NB4 (cell line): ENCODE data around the gene SLC25A15.

Experiments used
- DNase-seq: peaks from one replicate; pipeline ENCODE4 v3.0.0; 2010; ENCODE audit warnings: low read depth
- H3K4me3 ChIP-seq: one replicate; pipeline ENCODE4 v1.5.1; 2011; ENCODE audit warnings: mild to moderate bottlenecking, low read depth, low read length, moderate library complexity
- MAX ChIP-seq: IDR thresholded peaks from 2 replicates; pipeline ENCODE4 v1.6.1; 2011; ENCODE audit warnings: low read depth, low read length
- MYC ChIP-seq: IDR thresholded peaks from 2 replicates; pipeline ENCODE4 v1.6.1; 2011; ENCODE audit warnings: low read depth, low read length
- POLR2A ChIP-seq: IDR thresholded peaks from 2 replicates; pipeline ENCODE4 v1.6.1; 2011; ENCODE audit warnings: mild to moderate bottlenecking; ENCODE audit not compliant: insufficient read length; ENCODE audit errors: extremely low read depth
- TF ChIP-seq, protein P1 (sequence below): IDR thresholded peaks from one replicate; pipeline ENCODE4 v1.5.1; 2012; ENCODE audit warnings: low read depth, low read length

SLC25A15 gene

GRCh38 chr13:40812102-40812501 lies 22.7 kb downstream of the SLC25A15 start:
- DNase-seq: peak; percentile 24
- no peak overlapping the region for H3K4me3 ChIP-seq
- TF ChIP-seq MAX (no peak), MYC (no peak), POLR2A (no peak)
- TF ChIP-seq, protein P1, sequence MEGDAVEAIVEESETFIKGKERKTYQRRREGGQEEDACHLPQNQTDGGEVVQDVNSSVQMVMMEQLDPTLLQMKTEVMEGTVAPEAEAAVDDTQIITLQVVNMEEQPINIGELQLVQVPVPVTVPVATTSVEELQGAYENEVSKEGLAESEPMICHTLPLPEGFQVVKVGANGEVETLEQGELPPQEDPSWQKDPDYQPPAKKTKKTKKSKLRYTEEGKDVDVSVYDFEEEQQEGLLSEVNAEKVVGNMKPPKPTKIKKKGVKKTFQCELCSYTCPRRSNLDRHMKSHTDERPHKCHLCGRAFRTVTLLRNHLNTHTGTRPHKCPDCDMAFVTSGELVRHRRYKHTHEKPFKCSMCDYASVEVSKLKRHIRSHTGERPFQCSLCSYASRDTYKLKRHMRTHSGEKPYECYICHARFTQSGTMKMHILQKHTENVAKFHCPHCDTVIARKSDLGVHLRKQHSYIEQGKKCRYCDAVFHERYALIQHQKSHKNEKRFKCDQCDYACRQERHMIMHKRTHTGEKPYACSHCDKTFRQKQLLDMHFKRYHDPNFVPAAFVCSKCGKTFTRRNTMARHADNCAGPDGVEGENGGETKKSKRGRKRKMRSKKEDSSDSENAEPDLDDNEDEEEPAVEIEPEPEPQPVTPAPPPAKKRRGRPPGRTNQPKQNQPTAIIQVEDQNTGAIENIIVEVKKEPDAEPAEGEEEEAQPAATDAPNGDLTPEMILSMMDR: no peak

- no peak for TF ChIP-seq POLR2A
- no peak for TF ChIP-seq MYC
- TF ChIP-seq, protein P1: no peak
- TF ChIP-seq MAX: no peak
- DNase-seq: no peak
- no peak overlapping the region for H3K4me3 ChIP-seq
Observed at GRCh38 chr13:40812724-40813445, 23.5 kb downstream of the SLC25A15 start.

DNA sequence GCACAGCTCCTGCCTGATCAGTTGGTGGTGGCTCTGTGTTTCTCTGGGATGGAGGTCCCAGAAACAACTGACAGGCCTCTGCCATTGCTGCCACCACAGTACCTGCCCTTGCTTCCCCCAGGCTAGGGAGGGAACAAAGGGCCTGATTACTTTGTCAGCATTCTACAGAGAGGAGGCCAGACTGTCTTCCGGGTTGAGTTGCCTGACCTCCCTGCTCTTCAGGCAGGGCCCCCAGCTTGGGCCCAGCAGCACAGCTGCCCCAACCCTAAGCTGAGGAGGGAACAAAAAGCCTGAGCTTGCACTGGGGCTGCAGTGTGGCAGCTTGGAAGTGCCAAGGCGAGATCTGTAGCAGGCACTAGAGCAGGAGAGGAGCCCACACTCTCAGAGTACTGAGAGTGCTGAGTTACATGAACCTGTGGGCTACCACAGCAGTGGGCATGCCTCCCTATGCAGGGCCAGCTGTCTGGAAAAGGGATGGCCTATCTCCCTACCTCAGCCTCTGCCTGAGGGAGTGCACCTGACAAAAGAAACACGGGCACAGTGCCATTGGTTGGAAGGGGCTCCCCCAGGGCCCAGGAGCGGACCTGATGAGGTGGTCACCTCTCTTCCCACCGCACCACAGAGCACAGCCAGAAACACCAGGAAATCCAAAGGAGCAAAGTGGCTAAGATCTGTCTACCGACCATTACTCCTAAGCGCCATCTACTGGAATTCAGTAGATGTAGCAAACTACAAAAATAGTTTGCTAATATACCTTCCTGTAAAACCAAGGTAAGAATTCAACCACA lies 24.4 kb downstream of the SLC25A15 start:
- H3K4me3 ChIP-seq: no peak overlapping the region
- TF ChIP-seq, protein P1: peak; percentile 73
- no peak for TF ChIP-seq POLR2A
- peak; percentile 63 for DNase-seq

GRCh38 chr13:40814803-40815202 lies 25.4 kb downstream of the SLC25A15 start:
- no peak overlapping the region for H3K4me3 ChIP-seq
- no peak for DNase-seq
- no peak for TF ChIP-seq MYC
- TF ChIP-seq POLR2A: no peak
- TF ChIP-seq, protein P1: no peak
- TF ChIP-seq MAX: no peak

- H3K4me3 ChIP-seq: no peak overlapping the region
- TF ChIP-seq POLR2A (no peak), MYC (no peak), MAX (no peak)
- TF ChIP-seq, protein P1: no peak
- no peak for DNase-seq
Observed at GRCh38 chr13:40818926-40819325, 29.5 kb downstream of the SLC25A15 start.
